PC-3 (cell line): ENCODE data around the gene KRT82. TPM values are rescaled to one million over a fixed set of nuclear protein-coding genes. Genes with fewer than 3 reads are reported as not detected.

Source experiments
- ATAC-seq: fragments of 200-7000 bp; cut with Tn5 transposase; 2 replicates; pipeline ENCODE4 v1.9.1; 2020; ENCODE audit warnings: mild to moderate bottlenecking, moderate library complexity
- BruUV-seq: library from RNA; stranded (reverse); fragments of 400-500 nt; replicated peaks from 2 replicates; lab custom pipeline; 2021; lab: Mats Ljungman, UMichigan
- CTCF ChIA-PET: fragments of 300-600 bp; sonication (Branson Sonifier 250); formaldehyde crosslinking; loops from one replicate; lab custom pipeline; 2022; ENCODE audit warnings: antibody characterized with exemption; lab: Charles Lee
- POLR2A ChIA-PET: fragments of 300-600 bp; sonication (Branson Sonifier 250); formaldehyde crosslinking; loops from one replicate; lab custom pipeline; 2022; ENCODE audit warnings: antibody characterized with exemption; ENCODE audit not compliant: unreplicated experiment; lab: Charles Lee
- DNase-seq: peaks from one replicate; pipeline ENCODE4 v3.0.0-alpha.2; 2015
- H2AFZ ChIP-seq: fragments of 300-600 bp; sonication (generic); 2 replicates; pipeline ENCODE4 v1.6.0; 2016; ENCODE audit warnings: antibody characterized with exemption, low read length
- H3F3A ChIP-seq: fragments of 300-600 bp; sonication (generic); one replicate; pipeline ENCODE4 v1.6.0; 2017; ENCODE audit warnings: antibody characterized with exemption, low read length, control low read depth, mild to moderate bottlenecking; ENCODE audit not compliant: unreplicated experiment
- H3K27ac ChIP-seq: fragments of 300-600 bp; sonication (generic); 2 replicates; pipeline ENCODE4 v1.5.1; 2016; ENCODE audit warnings: mild to moderate bottlenecking, low read length
- H3K27me3 ChIP-seq: fragments of 300-600 bp; sonication (generic); 2 replicates; pipeline ENCODE4 v1.6.1; 2016; ENCODE audit warnings: low read length, mixed read lengths
- H3K36me3 ChIP-seq: fragments of 300-600 bp; sonication (generic); 2 replicates; pipeline ENCODE4 v1.6.1; 2016; ENCODE audit warnings: low read depth, mixed run types, low read length, mixed read lengths
- H3K4me1 ChIP-seq: fragments of 300-600 bp; sonication (generic); 2 replicates; pipeline ENCODE4 v1.5.1; 2016; ENCODE audit warnings: low read length; ENCODE audit not compliant: insufficient read depth
- H3K4me2 ChIP-seq: fragments of 300-600 bp; sonication (generic); 2 replicates; pipeline ENCODE4 v1.6.0; 2016; ENCODE audit warnings: low read length
- H3K4me3 ChIP-seq: fragments of 300-600 bp; sonication (generic); 2 replicates; pipeline ENCODE4 v1.5.1; 2016; ENCODE audit warnings: mild to moderate bottlenecking, low read length, mixed read lengths
- H3K79me2 ChIP-seq: fragments of 300-600 bp; sonication (generic); 2 replicates; pipeline ENCODE4 v1.6.1; 2017; ENCODE audit warnings: low read length, mixed read lengths
- H3K9ac ChIP-seq: fragments of 300-600 bp; sonication (generic); 2 replicates; pipeline ENCODE4 v1.6.0; 2016; ENCODE audit warnings: mild to moderate bottlenecking, low read length
- H3K9me2 ChIP-seq: fragments of 300-600 bp; sonication (generic); replicated peaks from 2 replicates; pipeline ENCODE4 v1.6.1; 2016; ENCODE audit warnings: mixed run types, low read length, mixed read lengths
- H3K9me3 ChIP-seq: fragments of 300-600 bp; sonication (generic); 2 replicates; pipeline ENCODE4 v1.6.1; 2016; ENCODE audit warnings: low read length, mixed read lengths
- H4K20me1 ChIP-seq: fragments of 300-600 bp; sonication (generic); 2 replicates; pipeline ENCODE4 v1.6.1; 2016; ENCODE audit warnings: low read length, mixed read lengths
- CTCF ChIP-seq: fragments of 300-600 bp; sonication (generic); conservative IDR thresholded peaks from 2 replicates; pipeline ENCODE4 v1.5.1; 2017; ENCODE audit warnings: antibody characterized with exemption, low read depth, mild to moderate bottlenecking, low read length
- EZH2 ChIP-seq: fragments of 300-600 bp; sonication (generic); IDR thresholded peaks from one replicate; pipeline ENCODE4 v1.6.1; 2017; ENCODE audit warnings: antibody characterized with exemption, mild to moderate bottlenecking, low read length; ENCODE audit not compliant: unreplicated experiment
- EZH2phosphoT487 ChIP-seq: fragments of 300-600 bp; sonication (generic); IDR thresholded peaks from 2 replicates; pipeline ENCODE4 v1.6.1; 2018; ENCODE audit warnings: mild to moderate bottlenecking, antibody characterized with exemption, low read length, borderline replicate concordance
- intact Hi-C: fragments of 100-400 bp; cut with micrococcal nuclease; formaldehyde crosslinking; loops from 2 replicates; pipeline ENCODE4 v1.9.0; 2023
- total RNA-seq: library from RNA; depleted of rRNA; stranded (reverse); fragments of >200 nt; gene quantifications from 2 replicates; pipeline ENCODE4 v1.2.3, GENCODE V29; 2014

Gene KRT82
- total RNA-seq, 1 experiment from 2014 or later, result 0.29 TPM

GRCh38 chr12:52396656-52397055 lies 9.5 kb downstream of the KRT82 start:
- ATAC-seq (no peak), DNase-seq (no peak)
- no peaks in the 10 kb centered on the region for H3F3A ChIP-seq
- H3K9ac ChIP-seq, result no peak overlapping the region
- H3K27me3 ChIP-seq, result no peaks in the 10 kb centered on the region
- intact Hi-C loops, result loop anchor here (10.0 kb wide), 1 partner anchor 58 kb away; the partner anchor contains the start of gene KRT6B
- POLR2A ChIA-PET, result no interaction called here
- no peaks in the 10 kb centered on the region for H3K36me3 ChIP-seq
- no peak for TF ChIP-seq CTCF
- TF ChIP-seq EZH2, result no peak
- TF ChIP-seq EZH2phosphoT487, result no peak
- no peak overlapping the region for H3K4me2 ChIP-seq
- CTCF ChIA-PET, result no interaction called here
- H3K4me1 ChIP-seq, result 0 out of 2 replicates have a peak, but pooled peaks cover 4% of the 10 kb centered on the region
- no peak overlapping the region for H3K27ac ChIP-seq
- H3K9me3 ChIP-seq, result no peaks in the 10 kb centered on the region
- H3K4me3 ChIP-seq, result no peak overlapping the region
- no peak overlapping the region for H2AFZ ChIP-seq
- no TSS peak for BruUV-seq
- no peaks in the 10 kb centered on the region for H4K20me1 ChIP-seq
- H3K79me2 ChIP-seq, result no peaks in the 10 kb centered on the region
- H3K9me2 ChIP-seq, result no peaks in the 10 kb centered on the region

DNA sequence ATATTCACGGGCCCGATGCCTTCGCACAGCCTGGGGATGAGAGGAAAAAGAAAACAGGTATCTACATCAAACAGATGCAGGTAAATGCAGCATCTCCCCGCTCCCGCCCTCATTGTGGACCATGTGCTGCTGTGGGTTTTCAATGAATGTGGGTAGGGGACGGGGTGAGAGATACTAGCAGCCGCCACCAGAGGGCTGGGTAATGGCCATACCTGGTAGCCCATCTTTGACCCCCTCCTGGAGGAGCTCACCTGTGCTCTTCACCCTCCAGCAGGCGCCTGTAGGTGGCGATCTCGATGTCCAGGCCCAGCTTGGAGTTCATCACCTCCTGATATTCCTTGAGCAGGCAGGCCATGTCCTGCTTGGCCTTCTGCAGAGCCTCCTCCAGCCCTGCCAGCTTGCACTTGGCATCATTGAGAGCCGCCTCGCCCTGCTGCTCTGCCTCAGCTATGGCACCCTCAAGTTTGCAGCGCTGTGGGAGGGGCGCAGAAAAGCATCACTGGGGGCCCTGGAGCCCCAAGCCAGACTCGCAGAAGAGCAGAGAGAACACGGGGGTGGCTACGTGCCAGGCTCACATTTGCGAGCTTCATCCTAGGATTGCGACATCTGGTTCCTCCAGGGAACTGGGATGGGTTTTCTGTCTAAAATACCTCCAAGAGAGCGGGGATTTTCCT lies 10.2 kb downstream of the KRT82 start:
- ATAC-seq (peak; percentile 59), DNase-seq (peak; percentile 78)
- Histone ChIP-seq H3K4me2 (no peak overlapping the region), H2AFZ (no peak overlapping the region), H3K9me2 (no peaks in the 10 kb centered on the region), H3K27ac (no peak overlapping the region), H4K20me1 (no peaks in the 10 kb centered on the region), H3F3A (no peaks in the 10 kb centered on the region), H3K4me1 (0 out of 2 replicates have a peak, but pooled peaks cover 4% of the 10 kb centered on the region), H3K36me3 (no peaks in the 10 kb centered on the region), H3K79me2 (no peaks in the 10 kb centered on the region), H3K4me3 (no peak overlapping the region), H3K9me3 (no peaks in the 10 kb centered on the region), H3K9ac (no peak overlapping the region), H3K27me3 (no peaks in the 10 kb centered on the region)
- intact Hi-C loops, result loop anchor here (10.0 kb wide), 1 partner anchor 59 kb away; the partner anchor contains the start of gene KRT6B
- ChIA-PET CTCF (interaction anchor here (0.5 to 1.1 kb wide), 6 partner anchors 45 to 478 kb away, joined by 3 to 7 read pairs (median 4); partner anchors contain the start of gene KRT6C), POLR2A (no interaction called here)
- BruUV-seq, result no TSS peak
- TF ChIP-seq EZH2 (no peak), CTCF (peak; percentile 82), EZH2phosphoT487 (no peak)
